NK-92 (cell line): ENCODE data around the gene RABGAP1L.
"Not testable (repeated sequence)": the region's sequence is repeated elsewhere in the genome, so short reads cannot be mapped to it uniquely, and the experiment has no call there.

Experiments
- DNase-seq: peaks from one replicate; lab custom pipeline; 2025; ENCODE audit not compliant: unreplicated experiment; lab: John Stamatoyannopoulos, UW

RABGAP1L gene

DNA sequence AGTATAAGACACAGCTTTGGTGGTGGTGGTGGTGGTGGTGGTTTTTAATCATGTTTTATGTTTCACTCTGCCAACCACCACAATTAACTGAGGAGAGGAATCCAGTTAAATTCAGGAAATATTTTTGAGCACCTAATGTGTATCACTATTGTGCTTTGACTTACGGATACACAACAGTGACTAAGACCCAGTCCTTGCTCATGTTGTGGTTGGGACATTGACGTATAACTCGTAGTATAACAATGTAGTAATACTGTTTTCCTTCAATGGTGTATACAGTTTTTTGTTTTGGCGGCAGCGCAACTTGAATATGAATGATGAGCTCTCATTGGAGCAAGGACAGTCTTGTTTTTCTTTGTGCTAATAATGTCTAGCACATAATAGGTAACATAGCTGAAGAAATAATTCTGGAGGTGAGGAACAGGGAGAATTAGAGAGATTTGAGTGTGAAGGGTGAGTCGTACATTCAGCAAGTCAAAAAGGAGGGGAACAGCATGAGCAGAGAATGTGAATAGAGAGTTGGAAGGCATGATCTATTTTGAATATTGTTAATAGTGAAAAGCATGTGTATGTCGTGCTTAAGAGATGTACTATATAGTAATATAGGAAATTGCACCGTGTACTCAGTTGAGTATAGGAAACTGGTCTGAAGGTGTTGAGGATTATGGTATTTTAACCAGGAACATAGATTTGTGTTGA is 845.9 kb downstream of the RABGAP1L start:
- no peak for DNase-seq

DNA sequence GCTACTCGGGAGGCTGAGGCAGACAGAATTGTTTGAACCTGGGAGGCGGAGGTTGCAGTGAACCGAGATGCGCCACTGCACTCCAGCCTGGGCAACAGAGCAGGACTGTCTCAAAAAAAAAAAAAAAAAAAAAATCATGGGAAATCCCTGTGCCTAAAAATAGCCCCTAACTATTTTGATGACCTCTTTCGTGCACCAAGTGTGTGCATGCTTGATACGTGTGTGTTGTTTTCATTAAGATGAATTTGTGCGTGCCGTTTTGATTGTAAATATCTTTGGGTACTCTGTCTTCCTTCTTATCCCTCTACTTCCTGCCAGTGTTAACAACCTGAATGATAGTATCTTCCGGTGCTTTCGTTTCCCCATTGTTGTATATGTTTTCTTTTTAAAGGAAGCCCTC is 850.2 kb downstream of the RABGAP1L start:
- no peak for DNase-seq

DNA sequence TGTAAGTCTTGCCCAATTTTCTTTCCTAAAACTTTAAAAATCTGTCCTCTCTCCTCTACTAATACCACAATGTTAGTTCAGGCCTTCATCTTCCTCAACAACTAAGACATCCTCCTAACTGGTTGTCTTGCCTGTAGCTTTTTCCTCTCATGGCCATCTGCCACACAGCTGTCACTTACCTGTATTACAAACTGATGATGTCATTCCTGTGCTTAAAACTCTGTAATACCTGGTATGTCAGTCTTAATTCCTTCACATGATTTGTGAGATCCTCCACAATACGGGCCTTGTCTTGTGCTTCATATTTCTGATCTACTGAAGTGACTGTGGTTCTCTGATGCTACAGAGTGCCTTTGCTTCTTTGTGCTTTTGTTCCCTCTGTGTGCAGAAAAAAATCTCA is 854.1 kb downstream of the RABGAP1L start:
- DNase-seq = no peak

DNA sequence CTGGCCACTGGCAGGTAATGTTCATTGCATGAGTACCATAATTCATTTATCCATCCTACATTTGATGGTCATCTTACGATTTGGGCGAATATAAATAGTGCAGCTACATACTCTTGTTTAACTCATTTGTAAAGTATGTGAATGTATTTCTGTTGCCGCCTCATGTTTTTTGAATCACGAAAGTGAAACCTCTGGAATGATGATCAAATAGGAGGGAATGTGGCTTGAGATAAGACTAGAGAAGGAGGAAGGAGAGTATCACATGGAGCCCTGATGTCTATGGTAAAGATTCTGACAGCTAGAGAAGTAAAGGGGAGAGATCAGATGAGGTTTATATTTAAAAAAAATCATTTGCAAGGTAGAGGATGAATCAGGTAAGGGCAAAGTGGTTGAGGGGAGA is 855.9 kb downstream of the RABGAP1L start:
- no peak for DNase-seq

DNA sequence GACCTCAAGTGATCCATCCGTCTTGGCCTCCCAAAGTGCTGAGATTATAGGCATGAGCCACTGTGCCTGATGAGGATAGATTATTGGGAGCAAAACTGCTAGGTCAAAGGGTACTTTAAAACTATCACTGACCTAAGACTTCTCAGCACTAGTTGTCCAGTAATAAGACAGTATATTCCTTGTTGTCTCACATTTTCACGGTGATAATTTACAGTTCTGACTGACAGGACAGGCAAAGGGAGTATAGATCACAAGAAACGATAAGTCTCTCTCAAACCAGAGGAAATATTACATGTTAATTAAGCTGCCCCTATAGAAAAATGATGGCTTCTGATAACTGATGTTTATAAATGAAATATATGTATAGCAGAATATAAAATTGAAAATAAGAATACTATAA is 860.2 kb downstream of the RABGAP1L start:
- DNase-seq = no peak

DNA sequence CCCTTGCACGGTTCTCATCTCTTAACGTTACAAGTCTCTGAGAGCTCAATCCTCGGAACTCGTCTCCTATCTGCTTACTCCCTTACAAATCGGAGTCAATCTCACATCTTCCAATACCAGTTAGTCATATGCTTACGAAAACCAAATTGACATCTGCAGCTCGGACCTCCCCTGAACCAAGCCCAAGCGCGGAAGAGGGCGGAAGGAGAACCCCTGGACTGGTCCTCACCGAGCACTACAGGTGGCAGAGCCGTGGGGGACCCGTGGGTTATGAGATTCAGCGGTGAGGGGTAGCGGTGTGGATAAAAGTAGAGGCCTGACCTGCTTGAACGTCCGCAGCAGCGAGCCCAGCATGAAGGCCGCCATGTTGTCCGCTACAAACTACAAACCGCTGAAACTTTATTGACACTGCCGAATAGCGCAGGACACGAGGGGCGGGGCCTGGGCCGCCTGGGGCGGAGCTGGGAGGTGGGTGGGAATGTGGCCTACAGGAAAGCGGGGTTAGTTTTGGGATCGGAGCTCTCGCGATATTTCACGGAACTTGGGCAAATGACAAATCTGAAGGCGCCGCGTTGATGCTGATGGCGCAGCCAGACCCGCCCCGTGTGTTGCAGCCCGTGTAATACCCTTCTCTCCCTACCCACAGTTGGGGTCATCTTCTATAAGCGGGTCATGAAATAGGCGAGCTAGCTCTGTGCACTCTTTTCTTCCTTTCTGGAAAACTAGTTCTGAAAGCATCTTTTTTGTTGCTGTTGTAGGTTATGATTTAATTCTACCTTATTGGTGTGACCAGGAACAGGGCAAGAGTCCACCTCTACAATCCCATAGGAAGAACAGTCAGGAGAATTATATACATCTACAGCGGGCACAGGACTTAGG is 864.0 kb downstream of the RABGAP1L start, which contains the start of gene MRPS14:
Gene MRPS14 (minus strand): TSS at position 383 of the 879 bp plus-strand sequence. CDS start 17 bp downstream, at position 366.
- peak; percentile 79 for DNase-seq

DNA sequence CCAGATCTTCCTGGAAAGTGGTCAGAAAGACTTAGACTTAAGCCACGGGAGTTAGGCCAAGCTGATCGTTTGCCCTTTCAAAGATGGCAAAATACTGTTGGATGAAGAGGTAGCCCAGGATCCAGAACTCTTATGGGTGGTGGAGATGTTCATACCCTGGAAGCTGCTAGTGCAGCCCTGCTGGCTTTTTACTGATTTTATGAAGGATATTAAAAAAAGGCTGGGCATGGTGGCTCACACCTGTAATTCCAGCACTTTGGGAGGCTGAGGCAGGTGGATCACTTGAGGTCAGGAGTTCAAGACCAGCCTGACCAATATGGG is 864.6 kb downstream of the RABGAP1L start:
- DNase-seq = not testable (repeated sequence)

DNA sequence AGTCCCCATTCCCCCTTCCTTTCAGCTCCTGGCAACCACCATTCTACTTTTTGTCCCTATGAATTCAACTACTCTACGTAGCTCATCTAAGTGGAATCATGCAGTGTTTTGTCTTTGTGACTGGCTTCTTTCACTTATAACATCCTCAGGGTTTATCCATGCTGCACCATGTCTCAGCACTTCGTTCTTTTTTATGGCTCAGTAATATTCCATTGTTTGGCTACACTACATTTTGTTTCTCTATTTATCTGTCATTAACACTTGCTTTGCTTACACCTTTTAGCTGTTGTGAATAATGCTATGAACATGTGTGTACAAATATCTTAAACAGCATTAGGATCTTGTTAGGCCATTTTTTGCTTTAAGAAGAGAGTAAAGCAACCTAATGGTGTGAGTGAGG is 865.5 kb downstream of the RABGAP1L start:
- no peak for DNase-seq

DNA sequence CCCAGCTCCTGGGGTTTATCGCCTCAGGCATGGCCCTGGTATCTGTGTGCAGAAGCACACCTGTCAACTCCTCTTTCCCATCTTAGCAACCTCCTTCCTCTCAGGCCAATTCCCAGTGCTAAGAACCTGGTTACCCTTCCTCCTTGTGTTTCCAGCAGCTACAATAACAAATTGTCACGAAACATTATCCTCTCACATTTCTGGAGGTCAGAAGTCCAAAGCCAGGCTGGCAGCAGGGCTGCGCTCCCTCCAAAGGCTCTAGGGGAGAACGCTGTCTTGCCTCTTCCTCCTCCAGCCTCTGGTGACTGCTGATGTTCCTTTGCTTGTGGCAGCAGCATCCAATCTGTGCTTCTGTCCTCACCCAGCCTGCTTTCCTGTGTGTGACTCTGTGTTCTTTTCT is 874.6 kb downstream of the RABGAP1L start:
- no peak for DNase-seq

DNA sequence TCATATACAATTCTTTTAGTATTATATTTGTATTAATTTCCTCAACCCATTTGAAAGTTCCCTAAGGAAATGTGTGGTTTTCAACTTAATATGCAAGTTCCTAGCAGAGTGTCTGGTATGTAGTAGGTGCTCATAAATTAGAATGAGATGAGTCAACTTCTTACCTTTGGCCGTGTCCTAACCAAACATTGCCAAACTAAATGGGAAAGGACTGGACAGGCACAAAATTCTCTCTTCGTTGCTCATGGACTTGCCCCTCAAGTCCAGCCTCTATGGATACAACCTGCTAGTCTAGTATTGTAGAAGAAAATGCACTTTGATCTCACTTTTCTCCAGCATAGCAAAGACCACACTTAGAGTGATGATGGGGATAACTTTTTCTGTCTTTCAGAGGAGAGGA is 875.5 kb downstream of the RABGAP1L start:
- no peak for DNase-seq

DNA sequence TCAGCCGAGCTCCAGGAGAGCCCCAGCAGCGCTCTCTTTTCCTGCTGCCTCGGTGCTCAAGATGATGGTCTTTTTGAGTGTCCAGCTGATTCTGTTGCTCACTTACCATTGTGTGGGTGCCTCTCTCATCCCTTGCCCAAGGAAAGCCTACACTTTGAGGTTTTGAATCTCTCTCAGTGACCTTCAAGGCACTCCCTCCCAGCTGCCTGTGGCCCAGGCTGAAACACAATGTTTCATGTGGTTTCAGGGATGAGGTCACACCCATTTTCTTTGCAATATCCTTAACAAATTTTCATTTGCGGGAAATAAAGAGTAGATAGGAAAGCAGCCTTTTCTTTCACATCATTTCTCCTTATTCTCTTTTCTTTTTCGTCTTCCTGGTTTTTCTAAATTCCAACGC is 876.5 kb downstream of the RABGAP1L start:
- DNase-seq = no peak

DNA sequence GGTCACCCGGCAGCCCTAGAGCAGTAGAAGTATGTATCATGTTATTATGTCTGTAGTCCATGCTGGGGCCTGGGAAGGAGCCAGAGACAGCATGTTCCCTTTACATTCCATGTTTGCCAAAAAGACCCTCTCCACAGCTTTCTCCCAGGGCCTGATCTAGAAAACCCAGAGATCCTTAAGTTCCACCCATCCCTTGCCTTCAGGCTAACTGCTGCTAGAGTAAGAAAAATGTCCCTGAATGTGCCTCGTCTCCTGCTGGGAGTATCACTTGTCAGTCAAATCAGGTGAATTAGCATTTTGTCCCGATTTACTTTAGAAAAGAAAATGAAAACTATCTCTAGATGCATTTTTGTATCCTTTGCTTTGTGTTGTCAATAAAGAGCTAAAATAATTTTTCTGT is 877.2 kb downstream of the RABGAP1L start:
- no peak for DNase-seq

DNA sequence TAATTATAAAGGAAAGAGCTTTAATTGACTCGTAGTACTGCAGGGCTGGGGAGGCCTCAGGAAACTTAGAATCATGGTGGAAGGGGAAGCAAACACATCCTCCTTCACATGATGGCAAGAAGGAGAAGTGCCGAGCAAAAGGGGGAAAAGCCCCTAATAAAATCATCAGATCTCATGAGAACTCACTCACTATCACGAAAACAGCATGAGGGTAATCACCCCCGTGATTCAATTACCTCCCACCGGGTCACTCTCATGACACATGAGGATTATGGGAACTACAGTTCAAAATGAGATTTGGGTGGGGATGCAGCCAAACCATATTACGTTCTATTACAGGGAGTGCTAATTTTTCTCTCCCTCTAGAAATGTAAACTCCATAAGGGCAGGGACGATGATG is 878.1 kb downstream of the RABGAP1L start:
- no peak for DNase-seq

DNA sequence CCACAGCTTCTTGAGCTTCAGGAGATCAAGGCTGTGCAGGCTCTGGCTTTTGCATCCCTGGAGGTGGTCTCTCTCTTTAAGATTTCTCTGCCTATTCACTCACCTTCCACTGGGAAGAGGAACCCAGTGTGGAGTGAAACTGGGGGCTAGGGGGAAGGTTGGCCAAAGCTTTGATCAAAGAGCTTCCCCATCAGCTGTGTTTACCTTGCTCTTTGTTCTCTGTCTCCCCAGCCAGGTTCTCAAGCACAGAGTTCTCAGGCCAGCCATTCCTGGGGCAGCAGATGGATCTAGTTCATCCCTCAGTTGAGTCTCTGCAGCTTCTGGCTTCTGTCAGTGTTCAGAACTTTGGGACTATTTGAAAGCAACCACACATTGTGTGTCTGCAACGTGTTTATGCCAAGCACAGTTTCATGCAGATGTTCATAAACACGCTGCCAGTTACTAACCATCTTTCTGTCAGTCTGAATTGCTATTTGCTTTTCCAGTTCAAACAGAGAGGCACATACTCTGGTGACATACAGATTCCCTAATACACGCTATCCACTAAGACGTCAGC is 881.1 kb downstream of the RABGAP1L start:
- DNase-seq = no peak

DNA sequence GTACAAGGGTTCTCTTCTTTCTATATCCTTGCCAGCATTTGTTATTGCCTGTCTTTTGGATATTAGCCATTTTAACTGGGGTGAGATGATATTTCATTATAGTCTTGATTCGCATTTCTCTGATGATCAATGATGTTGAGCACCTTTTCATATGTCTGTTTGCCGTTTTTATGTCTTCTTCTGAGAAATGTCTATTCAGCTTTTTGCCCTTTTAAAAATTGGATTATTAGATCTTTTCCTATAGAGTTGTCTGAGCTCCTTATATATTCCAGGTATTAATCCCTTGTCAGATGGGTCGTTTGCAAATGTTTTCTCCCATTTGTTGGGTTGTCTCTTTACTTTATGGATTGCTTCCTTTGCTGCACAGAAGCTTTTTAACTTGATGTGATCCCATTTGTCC is 883.3 kb downstream of the RABGAP1L start:
- no peak for DNase-seq

DNA sequence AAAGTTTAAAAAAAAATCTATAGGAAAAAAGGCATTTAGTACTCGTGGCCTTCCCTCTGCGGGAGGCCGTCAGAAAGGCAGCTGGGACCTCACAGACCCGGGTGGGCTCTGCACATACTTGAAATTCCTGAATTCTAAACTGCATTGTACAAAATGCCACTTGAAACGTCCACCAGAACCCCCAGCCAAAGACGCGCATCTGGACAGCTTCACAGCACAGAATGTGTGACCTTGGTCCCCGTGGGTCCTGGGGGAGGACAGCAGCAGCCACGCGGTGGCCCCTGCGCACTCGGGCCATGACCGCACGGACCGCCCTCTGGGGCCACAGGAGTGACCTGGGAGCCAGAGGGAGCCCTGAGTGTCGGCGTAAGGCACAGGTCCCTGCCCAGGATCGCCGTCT is 884.5 kb downstream of the RABGAP1L start:
- DNase-seq = no peak

DNA sequence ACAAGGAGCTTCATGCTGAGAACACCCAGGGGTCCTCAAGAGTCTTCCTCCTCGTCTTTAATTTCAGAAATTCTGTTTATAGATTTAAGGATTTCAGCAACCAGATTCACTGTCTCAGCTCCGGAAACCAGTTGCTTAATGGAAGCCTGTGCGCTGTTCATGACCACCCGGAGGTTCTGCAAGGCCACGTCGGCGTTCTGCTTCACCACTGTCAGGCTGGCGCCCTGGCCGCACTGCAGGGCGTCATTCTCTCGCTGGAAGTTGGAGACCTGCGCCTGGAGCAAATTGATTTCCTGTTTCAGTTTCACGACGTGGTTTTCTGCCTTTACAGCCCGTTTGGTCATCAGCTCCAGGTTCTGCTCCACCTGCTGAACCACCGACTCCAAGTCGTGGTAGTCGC is 885.3 kb downstream of the RABGAP1L start:
- not testable (repeated sequence) for DNase-seq
